ENCODE data around the gene KRTAP19-5.

The KRTAP19-5 gene

DNA sequence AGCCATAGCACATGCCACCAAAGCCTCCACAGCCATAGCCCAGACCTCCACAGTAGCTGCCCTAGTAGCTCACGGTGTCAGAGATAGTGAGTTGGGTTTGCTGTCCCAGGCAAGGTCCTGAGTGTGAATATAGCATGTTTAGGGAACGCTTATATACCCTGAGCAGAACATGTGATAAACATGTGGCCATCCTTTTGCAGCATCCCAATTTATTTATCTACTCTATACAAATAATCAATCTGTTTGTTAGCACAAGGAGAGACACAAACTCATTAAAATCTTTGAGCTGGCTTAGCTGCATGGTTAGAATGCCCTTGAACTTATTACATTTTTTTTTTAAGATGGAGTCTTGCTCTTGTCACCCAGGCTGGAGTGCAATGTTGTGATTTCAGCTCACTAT is 14.6 kb downstream of the KRTAP19-5 start, which contains the start of gene KRTAP19-2:
Gene KRTAP19-2 (minus strand): TSS at position 101 of the 400 bp plus-strand sequence. CDS start 88 bp downstream, at position 13.
- TF ChIP-seq TAF1 (IDR thresholded peaks at IDR 0.05; ENCODE audit: borderline replicate concordance, insufficient read depth, low read length) (no peak), POLR2AphosphoS5 (IDR thresholded peaks at IDR 0.05; ENCODE audit: low read depth, low read length) (no peak), FOXP2 (optimal IDR thresholded peaks at IDR 0.05; ENCODE audit: borderline replicate concordance, extremely low read depth, extremely low read length, insufficient read depth) (no peak), SIN3A (IDR thresholded peaks at IDR 0.05; ENCODE audit: borderline replicate concordance, insufficient read depth, low read length) (no peak)
- TF ChIP-seq, protein P1, sequence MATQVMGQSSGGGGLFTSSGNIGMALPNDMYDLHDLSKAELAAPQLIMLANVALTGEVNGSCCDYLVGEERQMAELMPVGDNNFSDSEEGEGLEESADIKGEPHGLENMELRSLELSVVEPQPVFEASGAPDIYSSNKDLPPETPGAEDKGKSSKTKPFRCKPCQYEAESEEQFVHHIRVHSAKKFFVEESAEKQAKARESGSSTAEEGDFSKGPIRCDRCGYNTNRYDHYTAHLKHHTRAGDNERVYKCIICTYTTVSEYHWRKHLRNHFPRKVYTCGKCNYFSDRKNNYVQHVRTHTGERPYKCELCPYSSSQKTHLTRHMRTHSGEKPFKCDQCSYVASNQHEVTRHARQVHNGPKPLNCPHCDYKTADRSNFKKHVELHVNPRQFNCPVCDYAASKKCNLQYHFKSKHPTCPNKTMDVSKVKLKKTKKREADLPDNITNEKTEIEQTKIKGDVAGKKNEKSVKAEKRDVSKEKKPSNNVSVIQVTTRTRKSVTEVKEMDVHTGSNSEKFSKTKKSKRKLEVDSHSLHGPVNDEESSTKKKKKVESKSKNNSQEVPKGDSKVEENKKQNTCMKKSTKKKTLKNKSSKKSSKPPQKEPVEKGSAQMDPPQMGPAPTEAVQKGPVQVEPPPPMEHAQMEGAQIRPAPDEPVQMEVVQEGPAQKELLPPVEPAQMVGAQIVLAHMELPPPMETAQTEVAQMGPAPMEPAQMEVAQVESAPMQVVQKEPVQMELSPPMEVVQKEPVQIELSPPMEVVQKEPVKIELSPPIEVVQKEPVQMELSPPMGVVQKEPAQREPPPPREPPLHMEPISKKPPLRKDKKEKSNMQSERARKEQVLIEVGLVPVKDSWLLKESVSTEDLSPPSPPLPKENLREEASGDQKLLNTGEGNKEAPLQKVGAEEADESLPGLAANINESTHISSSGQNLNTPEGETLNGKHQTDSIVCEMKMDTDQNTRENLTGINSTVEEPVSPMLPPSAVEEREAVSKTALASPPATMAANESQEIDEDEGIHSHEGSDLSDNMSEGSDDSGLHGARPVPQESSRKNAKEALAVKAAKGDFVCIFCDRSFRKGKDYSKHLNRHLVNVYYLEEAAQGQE (IDR thresholded peaks at IDR 0.05; ENCODE audit: insufficient read depth in 1 of 2, low read depth in 2 of 2, low read length in 2 of 2), result no peak

DNA sequence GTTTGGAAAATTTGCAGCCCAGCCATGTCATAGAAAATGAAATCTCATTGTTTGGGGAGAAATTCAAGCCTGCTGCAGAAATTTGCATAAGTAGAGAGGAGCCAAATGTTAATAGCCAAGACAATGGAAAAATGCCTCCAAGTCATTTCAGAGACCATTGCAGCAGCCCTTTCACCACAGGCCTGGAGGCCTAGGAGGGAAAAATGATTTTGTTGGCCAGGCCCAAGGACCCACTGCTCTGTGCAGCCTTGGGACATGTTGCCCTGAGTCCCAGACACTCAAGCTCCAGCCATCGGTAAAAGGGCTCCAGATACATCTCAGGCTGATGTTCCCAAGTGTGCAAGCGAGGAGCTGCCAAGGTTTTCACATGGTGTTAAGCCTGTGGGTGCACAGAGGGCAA is 15.8 kb downstream of the KRTAP19-5 start:
- no peak for TF ChIP-seq SIN3A (IDR thresholded peaks at IDR 0.05; ENCODE audit: borderline replicate concordance, insufficient read depth, low read length)
- no peak for TF ChIP-seq TAF1 (IDR thresholded peaks at IDR 0.05; ENCODE audit: borderline replicate concordance, insufficient read depth, low read length)
- no peak for TF ChIP-seq POLR2AphosphoS5 (IDR thresholded peaks at IDR 0.05; ENCODE audit: low read depth, low read length)
- TF ChIP-seq FOXP2 (optimal IDR thresholded peaks at IDR 0.05; ENCODE audit: borderline replicate concordance, extremely low read depth, extremely low read length, insufficient read depth), result no peak
- TF ChIP-seq, protein P1 (IDR thresholded peaks at IDR 0.05; ENCODE audit: insufficient read depth in 1 of 2, low read depth in 2 of 2, low read length in 2 of 2), result no peak

DNA sequence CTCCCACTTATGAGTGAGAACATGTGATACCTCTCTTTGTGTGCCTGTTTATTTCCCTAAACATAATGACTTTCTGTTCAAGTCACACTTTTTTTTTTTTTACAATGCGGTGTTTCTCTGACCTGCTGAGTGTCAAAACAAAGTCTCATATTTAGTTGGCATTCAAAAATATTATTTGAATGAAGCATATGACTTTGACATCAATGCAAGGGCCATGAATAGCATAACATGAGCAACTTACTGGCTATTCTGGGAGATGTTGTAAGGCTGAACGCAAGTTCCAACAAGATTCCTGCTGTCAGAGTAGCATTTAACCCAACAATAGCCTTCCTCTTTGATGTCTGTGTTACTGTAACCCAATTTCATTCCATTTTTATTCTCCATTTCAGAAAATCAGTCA is 19.8 kb downstream of the KRTAP19-5 start:
- TF ChIP-seq, protein P1 (IDR thresholded peaks at IDR 0.05; ENCODE audit: insufficient read depth in 1 of 2, low read depth in 2 of 2, low read length in 2 of 2), result no peak
- TF ChIP-seq TAF1 (IDR thresholded peaks at IDR 0.05; ENCODE audit: borderline replicate concordance, insufficient read depth, low read length) (no peak), POLR2AphosphoS5 (IDR thresholded peaks at IDR 0.05; ENCODE audit: low read depth, low read length) (no peak), SIN3A (IDR thresholded peaks at IDR 0.05; ENCODE audit: borderline replicate concordance, insufficient read depth, low read length) (no peak), FOXP2 (optimal IDR thresholded peaks at IDR 0.05; ENCODE audit: borderline replicate concordance, extremely low read depth, extremely low read length, insufficient read depth) (no peak)

DNA sequence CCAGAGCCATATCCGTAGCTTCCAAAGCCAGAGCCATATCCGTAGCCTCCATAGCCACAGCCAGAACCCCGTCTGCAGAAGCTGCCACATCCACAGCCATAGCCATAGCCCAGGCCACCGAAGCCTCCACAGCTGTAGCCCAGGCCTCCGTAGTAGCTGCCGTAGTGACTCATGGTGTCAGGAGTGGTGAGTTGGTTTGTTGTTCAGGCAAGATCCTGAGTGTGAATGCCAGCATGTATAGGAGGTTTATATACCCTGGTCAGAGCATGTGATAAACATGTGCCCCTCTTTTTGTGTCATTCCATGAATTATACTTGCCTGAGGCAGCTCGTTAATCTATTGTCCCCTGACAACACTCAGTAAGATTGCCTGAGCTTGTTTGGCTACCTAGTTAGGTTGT is 21.8 kb downstream of the KRTAP19-5 start, which contains the start of gene KRTAP19-1:
Gene KRTAP19-1 (minus strand): TSS at position 223 of the 400 bp plus-strand sequence. CDS start 50 bp downstream, at position 173.
- no peak for TF ChIP-seq FOXP2 (optimal IDR thresholded peaks at IDR 0.05; ENCODE audit: borderline replicate concordance, extremely low read depth, extremely low read length, insufficient read depth)
- TF ChIP-seq TAF1 (IDR thresholded peaks at IDR 0.05; ENCODE audit: borderline replicate concordance, insufficient read depth, low read length), result no peak
- TF ChIP-seq, protein P1 (IDR thresholded peaks at IDR 0.05; ENCODE audit: insufficient read depth in 1 of 2, low read depth in 2 of 2, low read length in 2 of 2), result no peak
- no peak for TF ChIP-seq POLR2AphosphoS5 (IDR thresholded peaks at IDR 0.05; ENCODE audit: low read depth, low read length)
- no peak for TF ChIP-seq SIN3A (IDR thresholded peaks at IDR 0.05; ENCODE audit: borderline replicate concordance, insufficient read depth, low read length)
